RWPE2 (cell line): ENCODE measurements around the gene ERBB4.

Experiments
- ATAC-seq: fragments of 200-7000 bp; cut with Tn5 transposase; 3 replicates; pipeline ENCODE4 v1.9.1; 2021; ENCODE audit warnings: low read depth
- DNase-seq: peaks from one replicate; pipeline ENCODE4 v3.0.0-alpha.2; 2020; ENCODE audit warnings: low spot score
- H3K27ac ChIP-seq: fragments of 450-650 bp; 2 replicates; pipeline ENCODE4 v1.5.1; 2017; ENCODE audit warnings: mild to moderate bottlenecking; ENCODE audit not compliant: poor library complexity, severe bottlenecking
- H3K27me3 ChIP-seq: fragments of 250-450 bp; sonication (Bioruptor Pico); 2 replicates; pipeline ENCODE4 v1.5.1; 2021; ENCODE audit warnings: mild to moderate bottlenecking, moderate library complexity; ENCODE audit not compliant: insufficient read depth, poor library complexity, severe bottlenecking
- H3K36me3 ChIP-seq: fragments of 250-450 bp; sonication (Bioruptor Pico); 2 replicates; pipeline ENCODE4 v1.5.1; 2020; ENCODE audit warnings: low read depth, mild to moderate bottlenecking, moderate library complexity
- H3K4me1 ChIP-seq: fragments of 250-450 bp; sonication (Bioruptor Pico); 2 replicates; pipeline ENCODE4 v1.5.1; 2021; ENCODE audit warnings: mild to moderate bottlenecking, moderate library complexity; ENCODE audit not compliant: insufficient read depth, poor library complexity, severe bottlenecking
- H3K4me3 ChIP-seq: fragments of 250-450 bp; sonication (Bioruptor Pico); 2 replicates; pipeline ENCODE4 v1.5.1; 2021; ENCODE audit warnings: mild to moderate bottlenecking, moderate library complexity; ENCODE audit not compliant: severe bottlenecking
- H3K9me3 ChIP-seq: fragments of 250-450 bp; sonication (Bioruptor Pico); 2 replicates; pipeline ENCODE4 v1.5.1; 2021; ENCODE audit warnings: mild to moderate bottlenecking, moderate library complexity; ENCODE audit not compliant: severe bottlenecking
- CTCF ChIP-seq: fragments of 450-650 bp; IDR thresholded peaks from one replicate; pipeline ENCODE4 v1.5.1; 2017; ENCODE audit warnings: mild to moderate bottlenecking, moderate library complexity; ENCODE audit not compliant: poor library complexity, severe bottlenecking

The ERBB4 gene

GRCh38 chr2:212180408-212181083 lies 358.1 kb downstream of the ERBB4 start:
- H3K27ac ChIP-seq, result no peak overlapping the region
- DNase-seq (no peak), ATAC-seq (no peak)
- no peak overlapping the region for H3K4me3 ChIP-seq
- no peaks in the 10 kb centered on the region for H3K36me3 ChIP-seq
- H3K27me3 ChIP-seq, result peaks cover 3% of the 10 kb centered on the region
- no peaks in the 10 kb centered on the region for H3K4me1 ChIP-seq
- H3K9me3 ChIP-seq, result no peaks in the 10 kb centered on the region
- no peak for TF ChIP-seq CTCF

DNA sequence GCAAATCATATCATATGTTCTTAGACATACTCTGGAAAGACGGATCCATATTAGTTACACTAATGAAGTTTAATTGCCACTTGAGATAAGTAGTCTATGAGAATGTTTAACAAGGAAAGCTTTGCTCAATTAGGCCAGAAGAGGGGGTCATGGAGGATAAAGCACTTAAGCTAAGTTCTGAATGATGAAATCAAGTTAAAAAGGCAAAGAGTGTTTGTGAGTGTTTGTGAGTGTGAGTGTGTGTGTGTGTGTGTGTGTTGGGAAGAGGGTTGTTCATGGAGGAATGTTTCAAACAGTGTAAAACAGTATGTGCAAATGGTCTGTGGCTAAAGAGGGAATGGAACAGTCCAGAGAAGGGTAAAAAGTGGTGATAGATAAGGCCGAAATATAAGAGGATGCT lies 360.9 kb downstream of the ERBB4 start:
- H3K27me3 ChIP-seq, result peaks cover 3% of the 10 kb centered on the region
- no peak for ATAC-seq
- H3K36me3 ChIP-seq, result no peaks in the 10 kb centered on the region
- H3K4me1 ChIP-seq, result no peaks in the 10 kb centered on the region
- H3K27ac ChIP-seq, result no peak overlapping the region
- no peak for DNase-seq
- TF ChIP-seq CTCF, result no peak
- no peaks in the 10 kb centered on the region for H3K9me3 ChIP-seq
- H3K4me3 ChIP-seq, result no peak overlapping the region

- DNase-seq (no peak), ATAC-seq (0 out of 3 replicates have a peak, but pooled peaks have one; percentile 29)
- TF ChIP-seq CTCF, result no peak
- Histone ChIP-seq H3K27me3 (peaks cover 3% of the 10 kb centered on the region), H3K27ac (no peak overlapping the region), H3K9me3 (no peaks in the 10 kb centered on the region), H3K4me3 (no peak overlapping the region), H3K4me1 (no peaks in the 10 kb centered on the region), H3K36me3 (no peaks in the 10 kb centered on the region)
Observed at GRCh38 chr2:212176151-212176550, 362.5 kb downstream of the ERBB4 start.

DNA sequence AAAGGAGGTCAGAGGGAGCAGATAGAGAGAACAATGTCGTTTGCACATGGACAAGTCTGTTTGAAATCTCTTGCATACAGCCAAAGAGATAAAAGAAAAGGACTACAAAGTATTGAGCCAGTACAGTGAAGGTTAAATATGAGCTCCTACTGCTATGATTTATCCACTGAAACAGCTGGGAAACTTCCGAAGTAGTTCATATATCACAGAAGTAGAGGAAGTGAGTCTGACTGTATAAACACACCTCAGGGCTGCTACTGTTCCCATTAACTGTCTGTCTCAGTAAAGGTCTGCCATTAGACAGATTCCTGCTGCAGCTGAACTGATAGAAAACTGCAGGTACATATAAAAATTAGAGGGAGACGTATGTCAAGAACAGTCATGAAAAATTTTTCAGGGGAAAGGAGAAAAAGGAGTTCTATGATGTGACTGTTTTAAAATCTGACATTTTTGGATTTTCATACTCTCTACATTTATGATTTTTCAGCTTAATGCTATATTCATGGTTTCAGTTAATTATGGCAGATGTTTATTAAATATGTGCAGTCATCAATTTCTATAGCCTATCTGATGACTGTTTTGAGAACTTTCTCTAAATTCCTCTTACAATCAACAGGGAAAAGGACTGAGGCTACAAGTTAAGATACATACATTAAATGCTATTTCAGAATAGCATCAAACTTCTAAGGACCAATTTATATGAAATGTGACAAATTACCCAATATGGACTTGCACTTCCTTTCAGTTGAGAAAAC lies 364.7 kb downstream of the ERBB4 start:
- no peaks in the 10 kb centered on the region for H3K9me3 ChIP-seq
- TF ChIP-seq CTCF, result no peak
- DNase-seq, result no peak
- H3K36me3 ChIP-seq, result no peaks in the 10 kb centered on the region
- H3K4me3 ChIP-seq, result no peak overlapping the region
- H3K27me3 ChIP-seq, result no peaks in the 10 kb centered on the region
- no peak overlapping the region for H3K27ac ChIP-seq
- peak; percentile 70 for ATAC-seq
- H3K4me1 ChIP-seq, result no peaks in the 10 kb centered on the region

DNA sequence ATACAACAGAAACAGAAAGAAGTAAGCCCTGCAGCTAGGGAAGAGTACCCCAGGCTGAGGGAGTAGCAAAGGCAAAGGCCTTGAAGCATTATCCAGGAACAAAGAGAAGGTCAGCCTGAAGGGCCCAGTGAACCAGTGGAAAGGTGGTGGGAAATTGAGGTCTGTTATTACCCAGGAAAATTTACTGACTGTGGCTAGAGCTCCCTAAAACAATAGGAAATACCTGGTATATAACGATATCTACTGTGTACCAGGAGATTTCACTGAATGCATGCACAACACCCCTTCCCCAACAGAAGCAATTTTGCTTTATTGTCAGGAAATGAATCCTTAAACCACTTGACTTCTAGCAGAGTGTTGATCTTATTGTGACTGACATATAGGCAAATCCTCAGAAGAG lies 365.3 kb downstream of the ERBB4 start:
- Histone ChIP-seq H3K27ac (no peak overlapping the region), H3K4me3 (no peak overlapping the region), H3K4me1 (no peaks in the 10 kb centered on the region), H3K36me3 (no peaks in the 10 kb centered on the region), H3K9me3 (no peaks in the 10 kb centered on the region), H3K27me3 (no peaks in the 10 kb centered on the region)
- DNase-seq (no peak), ATAC-seq (no peak)
- TF ChIP-seq CTCF, result no peak
